Regular cardiac myocyte (primary cell): Measurements from ENCODE around the gene LSM14B. TPM values are rescaled to one million over a fixed set of nuclear protein-coding genes. Genes with fewer than 3 reads are reported as not detected.

Experiments used
- total RNA-seq: library from RNA; depleted of rRNA; stranded (reverse); fragments of >200 nt; gene quantifications from 2 replicates; pipeline ENCODE4 v1.2.3, GENCODE V29; 2014

Gene LSM14B
- 42.2 and 45.1 TPM in 2 replicates for total RNA-seq

DNA sequence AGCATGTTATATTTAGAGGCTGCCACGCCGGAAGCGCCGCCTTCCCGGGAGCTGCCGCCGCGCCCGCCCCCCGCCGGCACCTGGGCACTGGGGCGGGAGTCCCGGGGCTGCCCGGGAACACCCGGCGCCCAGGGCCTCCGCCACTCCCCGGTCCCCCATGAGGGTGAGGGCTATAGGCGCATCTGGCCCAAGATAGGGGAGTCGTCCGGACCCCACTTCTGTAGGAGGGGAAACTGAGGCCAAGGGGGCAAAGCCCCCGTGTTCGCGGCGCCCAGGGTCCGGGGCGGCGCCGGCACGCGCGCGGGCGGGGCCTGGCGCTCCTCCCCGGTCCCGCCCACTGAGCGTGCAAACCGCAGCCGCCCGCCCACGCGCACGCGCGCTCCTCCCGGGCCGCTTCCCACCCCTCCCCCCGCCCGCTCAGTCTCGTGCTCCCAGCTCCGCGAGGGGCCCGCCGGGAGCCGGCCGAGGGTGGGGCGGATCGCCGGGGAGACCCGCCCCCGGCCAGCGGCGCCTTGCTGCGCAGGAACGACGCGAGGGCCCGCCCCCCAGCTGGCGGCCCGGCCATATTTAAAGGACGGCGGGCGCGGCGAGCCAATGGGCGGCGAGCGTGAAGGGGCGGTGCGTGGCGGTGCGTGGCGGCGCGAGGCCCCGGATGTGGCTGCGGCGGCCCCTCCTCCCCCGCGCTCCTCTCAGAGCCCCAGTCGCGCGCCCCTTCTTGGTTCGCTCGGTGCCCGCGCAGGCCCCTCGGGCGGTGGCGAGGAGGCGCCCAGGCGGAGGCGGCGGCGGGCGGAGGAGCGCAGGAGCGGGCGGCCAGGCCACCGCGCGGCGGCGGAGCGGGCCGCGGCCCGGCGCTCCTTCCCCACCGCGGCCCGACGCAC is at the start of gene LSM14B:
Gene LSM14B (plus strand): TSS at position 700 of the 878 bp plus-strand sequence. CDS start 192 bp downstream, outside the sequence.

DNA sequence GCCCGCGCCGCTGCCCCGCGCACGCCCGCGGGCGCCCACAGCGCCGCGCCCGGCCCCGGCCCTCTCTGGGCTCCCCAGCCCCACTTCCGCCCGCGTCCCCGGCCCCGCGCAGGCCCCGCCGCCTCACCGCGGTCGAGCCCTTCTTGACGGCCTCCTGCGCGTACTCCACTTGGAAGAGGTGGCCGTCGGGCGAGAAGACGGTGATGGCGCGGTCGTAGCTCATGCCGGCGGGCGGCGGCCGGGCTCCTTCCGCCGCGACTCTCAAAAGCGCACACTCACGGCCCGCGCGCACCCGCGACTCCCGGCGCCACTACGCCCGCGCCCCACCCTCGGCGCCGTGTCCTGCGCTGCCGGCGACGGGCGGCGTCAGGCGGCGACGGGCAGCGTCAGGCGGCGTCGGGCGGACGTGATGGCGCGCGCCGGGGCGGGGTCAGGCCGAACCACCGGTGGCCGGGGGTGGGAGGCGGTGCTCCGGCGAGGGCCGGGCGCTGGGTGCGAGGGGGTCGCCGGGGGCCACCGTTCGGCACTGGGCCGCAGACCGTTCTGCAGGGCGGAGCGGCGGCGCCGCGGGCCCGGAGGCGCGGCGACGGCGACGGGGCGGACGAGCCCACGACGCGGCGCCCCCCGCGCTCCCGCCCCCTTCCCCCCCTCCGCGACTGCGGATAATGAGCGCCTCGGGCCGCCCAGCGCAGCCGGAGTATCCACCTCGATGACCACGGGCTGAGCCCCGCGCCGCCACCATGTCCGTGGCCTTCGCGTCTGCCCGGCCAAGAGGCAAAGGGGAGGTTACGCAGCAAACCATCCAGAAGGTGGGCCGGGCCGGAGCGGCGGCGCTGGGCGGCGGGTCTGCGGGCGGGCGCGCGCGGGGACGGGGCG is 21.0 kb downstream of the LSM14B start, which contains the start of the genes PSMA7 and SS18L1:
Gene PSMA7 (minus strand): TSS at position 314 of the 876 bp plus-strand sequence. CDS start 91 bp downstream, at position 223.
Gene SS18L1 (plus strand): TSS at position 689 of the 876 bp plus-strand sequence. CDS start 52 bp downstream, at position 741.

DNA sequence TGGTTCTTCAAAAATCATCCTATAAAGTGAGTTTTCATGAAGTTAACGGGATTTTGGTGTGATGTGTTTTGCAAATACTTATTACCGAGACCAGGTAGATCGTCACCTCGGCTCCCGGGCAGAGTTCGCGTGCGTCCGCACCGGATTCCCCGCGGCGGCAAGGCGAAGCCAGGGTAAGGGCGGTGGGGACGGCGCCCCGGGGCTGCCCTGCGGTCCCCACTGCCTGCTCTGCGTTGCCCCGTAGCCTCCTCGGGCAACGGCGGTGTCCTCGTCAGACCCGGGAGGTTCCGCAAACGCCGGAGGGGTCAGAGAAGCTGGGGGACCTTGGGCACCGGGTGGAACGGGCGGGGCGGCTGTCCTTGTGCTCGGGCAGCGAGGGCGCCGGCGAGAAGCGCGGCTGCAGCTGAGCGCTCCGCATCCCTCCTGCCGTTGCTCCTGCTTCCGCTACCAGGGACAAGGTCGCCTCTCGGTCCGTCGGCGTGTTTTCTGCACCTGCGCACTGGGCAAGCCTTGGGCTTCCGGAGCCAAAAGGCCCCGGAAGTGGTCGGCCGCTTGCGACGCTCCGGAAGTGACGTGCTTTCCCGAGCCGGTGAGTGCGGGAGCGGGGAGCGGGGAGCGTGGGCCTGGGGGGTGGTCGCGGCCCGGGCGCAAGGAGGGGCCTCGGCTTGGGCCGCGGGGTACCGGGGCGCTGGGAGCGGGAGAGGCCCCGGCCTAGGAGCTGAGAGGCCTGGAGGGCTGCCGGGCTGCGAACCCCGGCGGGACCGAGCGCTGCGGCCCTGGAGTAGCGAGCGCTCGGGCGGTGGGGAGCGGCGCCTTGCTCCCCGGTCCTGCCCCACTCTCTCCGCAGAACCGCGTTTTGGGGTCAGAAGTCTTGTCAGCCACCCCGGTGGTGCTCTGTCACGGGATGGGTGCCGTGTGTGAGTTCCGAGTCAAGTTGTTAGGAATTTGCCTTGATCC is 60.5 kb downstream of the LSM14B start, which contains the start of gene MTG2:
Gene MTG2 (plus strand): TSS at position 560 of the 957 bp plus-strand sequence. CDS start 10,393 bp downstream, outside the sequence.

Other genes with a start within 250 kb of the LSM14B start
- 2.3 and 2.7 TPM in 2 replicates for gene TAF4, start 56.6 kb upstream of the LSM14B start, total RNA-seq
- 244 and 526 TPM in 2 replicates for gene PSMA7, start 20.9 kb downstream of the LSM14B start, total RNA-seq
- 10.1 and 11.3 TPM in 2 replicates for gene SS18L1, start 21.3 kb downstream of the LSM14B start, total RNA-seq
- gene MTG2, start 60.6 kb downstream of the LSM14B start, total RNA-seq: 14.1 and 19.9 TPM in 2 replicates
- not detected in 2 replicates for gene HRH3, start 97.8 kb downstream of the LSM14B start, total RNA-seq
- 25.9 and 31.9 TPM in 2 replicates for gene OSBPL2, start 116.0 kb downstream of the LSM14B start, total RNA-seq
- 82.3 and 123 TPM in 2 replicates for gene ADRM1, start 180.5 kb downstream of the LSM14B start, total RNA-seq
- 19.7 and 35.7 TPM in 2 replicates for gene LAMA5, start 244.8 kb downstream of the LSM14B start, total RNA-seq